ENCODE measurements around the gene CFAP74.

GRCh38 chr1:1921459-1921862 lies 82.1 kb downstream of the CFAP74 start:
- TF ChIP-seq CTCF (conservative IDR thresholded peaks at IDR 0.05; ENCODE audit: low read depth, low read length): no peak
- TF ChIP-seq EZH2 (IDR thresholded peaks at IDR 0.05; ENCODE audit: low read length, unreplicated experiment): no peak
- no peak for TF ChIP-seq EZH2phosphoT487 (IDR thresholded peaks at IDR 0.05; ENCODE audit: borderline replicate concordance, low read length)

Measured in PC-3 (cell line).